OCI-LY1 (cell line): Measurements from ENCODE around the gene UNC13D.
"Not testable (repeated sequence)": the region's sequence is repeated elsewhere in the genome, so short reads cannot be mapped to it uniquely, and the experiment has no call there.

ENCODE experiments used
- H2AFZ ChIP-seq: fragments of 200-600 bp; sonication (generic), shearing (Covaris generic); 2 replicates; pipeline ENCODE4 v1.6.0; 2014; ENCODE audit warnings: antibody characterized with exemption, mild to moderate bottlenecking, low read length
- H3F3A ChIP-seq: fragments of 200-600 bp; sonication (generic), shearing (Covaris generic); 2 replicates; pipeline ENCODE4 v1.6.0; 2014; ENCODE audit warnings: mild to moderate bottlenecking, antibody characterized with exemption, low read length, moderate library complexity; ENCODE audit not compliant: insufficient read depth
- H3K27ac ChIP-seq: fragments of 200-600 bp; sonication (generic); 2 replicates; pipeline ENCODE4 v1.5.1; 2014; ENCODE audit warnings: low read length, mixed run types, mild to moderate bottlenecking, low read depth; ENCODE audit not compliant: poor library complexity, severe bottlenecking
- H3K27me3 ChIP-seq: fragments of 200-600 bp; sonication (generic); 2 replicates; pipeline ENCODE4 v1.6.0; 2014; ENCODE audit warnings: antibody characterized with exemption, mild to moderate bottlenecking, low read length, moderate library complexity; ENCODE audit not compliant: insufficient read depth
- H3K36me3 ChIP-seq: fragments of 200-600 bp; sonication (generic); 2 replicates; pipeline ENCODE4 v1.6.1; 2014; ENCODE audit warnings: mild to moderate bottlenecking, antibody characterized with exemption, low read length, moderate library complexity, mixed read lengths; ENCODE audit not compliant: insufficient read depth
- H3K4me1 ChIP-seq: fragments of 200-600 bp; sonication (generic); 2 replicates; pipeline ENCODE4 v1.5.1; 2014; ENCODE audit warnings: mild to moderate bottlenecking, low read length, moderate library complexity; ENCODE audit not compliant: insufficient read depth, severe bottlenecking
- H3K4me2 ChIP-seq: fragments of 200-600 bp; sonication (generic), shearing (Covaris generic); 2 replicates; pipeline ENCODE4 v1.6.1; 2014; ENCODE audit warnings: low read length
- H3K4me3 ChIP-seq: fragments of 200-600 bp; sonication (generic); 2 replicates; pipeline ENCODE4 v1.5.1; 2014; ENCODE audit warnings: low read length, low read depth, mild to moderate bottlenecking, mixed read lengths; ENCODE audit not compliant: poor library complexity, severe bottlenecking
- H3K79me2 ChIP-seq: fragments of 200-600 bp; shearing (Covaris generic); 2 replicates; pipeline ENCODE4 v1.6.1; 2016; ENCODE audit warnings: mixed run types, low read length, mixed read lengths; ENCODE audit not compliant: insufficient read depth
- H3K9ac ChIP-seq: fragments of 200-600 bp; sonication (generic), shearing (Covaris generic); 2 replicates; pipeline ENCODE4 v1.6.1; 2014; ENCODE audit warnings: mild to moderate bottlenecking, low read length, mixed read lengths
- H3K9me2 ChIP-seq: fragments of 200-600 bp; sonication (generic), shearing (Covaris generic); 2 replicates; pipeline ENCODE4 v1.6.1; 2014; ENCODE audit warnings: low read depth, mild to moderate bottlenecking, low read length, mixed read lengths
- H3K9me3 ChIP-seq: fragments of 200-600 bp; shearing (Covaris generic); 2 replicates; pipeline ENCODE4 v1.6.1; 2014; ENCODE audit warnings: low read length, mixed read lengths
- H4K20me1 ChIP-seq: fragments of 200-600 bp; sonication (generic), shearing (Covaris generic); 2 replicates; pipeline ENCODE4 v1.6.0; 2016; ENCODE audit warnings: mild to moderate bottlenecking, low read length; ENCODE audit not compliant: insufficient read depth
- EZH2 ChIP-seq: fragments of 200-600 bp; sonication (generic), shearing (Covaris generic); IDR thresholded peaks from 2 replicates; pipeline ENCODE4 v1.8.0; 2017; ENCODE audit warnings: borderline replicate concordance, mixed run types, mild to moderate bottlenecking, antibody characterized with exemption, low read length, moderate library complexity, mixed read lengths
- TF ChIP-seq, protein P1 (sequence below): fragments of 200-600 bp; sonication (generic), shearing (Covaris generic); IDR thresholded peaks from 2 replicates; pipeline ENCODE4 v1.5.1; 2017; ENCODE audit warnings: mild to moderate bottlenecking, antibody characterized with exemption, low read length, moderate library complexity, mixed read lengths

The UNC13D gene

DNA sequence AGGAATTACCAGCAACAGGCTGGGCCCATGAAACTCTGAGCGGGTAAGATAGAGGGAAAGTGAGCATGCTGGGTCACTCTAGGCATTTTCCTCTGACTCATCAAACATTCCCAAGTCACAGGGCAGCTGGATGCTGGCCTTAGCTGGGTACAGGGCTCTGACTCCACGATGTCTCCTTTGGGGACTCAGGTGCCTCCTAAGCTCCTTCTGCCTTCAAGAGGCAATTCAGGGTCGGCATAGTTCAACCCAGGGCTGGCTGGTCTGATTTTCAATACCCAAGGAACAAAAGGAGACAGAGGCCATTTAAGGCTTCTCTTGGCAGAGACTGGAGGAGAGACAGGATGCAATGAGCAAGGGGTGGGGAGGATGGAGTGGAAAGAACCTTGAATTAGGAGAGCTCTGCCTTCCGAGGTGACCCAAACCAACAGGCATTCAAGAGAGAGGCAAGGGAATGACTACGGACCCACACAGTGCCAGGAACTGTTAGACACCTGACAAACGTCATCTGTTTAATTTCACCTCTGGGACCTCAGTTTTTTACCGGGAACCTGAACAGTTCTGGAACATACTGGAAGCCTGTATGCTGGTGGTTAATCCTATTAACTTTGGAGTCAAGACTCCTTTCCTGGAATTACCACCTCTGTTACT lies 10.0 kb upstream of the UNC13D start:
- H3K27me3 ChIP-seq = no peaks in the 10 kb centered on the region
- peak overlapping the region; percentile 70 for H3K9ac ChIP-seq
- no peak overlapping the region for H2AFZ ChIP-seq
- no peak for TF ChIP-seq EZH2
- TF ChIP-seq, protein P1, sequence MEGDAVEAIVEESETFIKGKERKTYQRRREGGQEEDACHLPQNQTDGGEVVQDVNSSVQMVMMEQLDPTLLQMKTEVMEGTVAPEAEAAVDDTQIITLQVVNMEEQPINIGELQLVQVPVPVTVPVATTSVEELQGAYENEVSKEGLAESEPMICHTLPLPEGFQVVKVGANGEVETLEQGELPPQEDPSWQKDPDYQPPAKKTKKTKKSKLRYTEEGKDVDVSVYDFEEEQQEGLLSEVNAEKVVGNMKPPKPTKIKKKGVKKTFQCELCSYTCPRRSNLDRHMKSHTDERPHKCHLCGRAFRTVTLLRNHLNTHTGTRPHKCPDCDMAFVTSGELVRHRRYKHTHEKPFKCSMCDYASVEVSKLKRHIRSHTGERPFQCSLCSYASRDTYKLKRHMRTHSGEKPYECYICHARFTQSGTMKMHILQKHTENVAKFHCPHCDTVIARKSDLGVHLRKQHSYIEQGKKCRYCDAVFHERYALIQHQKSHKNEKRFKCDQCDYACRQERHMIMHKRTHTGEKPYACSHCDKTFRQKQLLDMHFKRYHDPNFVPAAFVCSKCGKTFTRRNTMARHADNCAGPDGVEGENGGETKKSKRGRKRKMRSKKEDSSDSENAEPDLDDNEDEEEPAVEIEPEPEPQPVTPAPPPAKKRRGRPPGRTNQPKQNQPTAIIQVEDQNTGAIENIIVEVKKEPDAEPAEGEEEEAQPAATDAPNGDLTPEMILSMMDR = no peak
- H3K4me2 ChIP-seq = peak overlapping the region; percentile 92
- H3K9me2 ChIP-seq = no peaks in the 10 kb centered on the region
- no peaks in the 10 kb centered on the region for H3K9me3 ChIP-seq
- H4K20me1 ChIP-seq = no peaks in the 10 kb centered on the region
- no peaks in the 10 kb centered on the region for H3K79me2 ChIP-seq
- peaks cover 20% of the 10 kb centered on the region; the same call in 1 of the 2 replicates for H3K36me3 ChIP-seq
- H3F3A ChIP-seq = no peaks in the 10 kb centered on the region
- peak overlapping the region; percentile 83 for H3K4me3 ChIP-seq
- H3K27ac ChIP-seq = no peak overlapping the region
- peaks cover 34% of the 10 kb centered on the region for H3K4me1 ChIP-seq

GRCh38 chr17:75853433-75853832 lies 9.2 kb upstream of the UNC13D start:
- Histone ChIP-seq H3K27ac (no peak overlapping the region), H3K4me2 (no peak overlapping the region), H3F3A (no peaks in the 10 kb centered on the region), H2AFZ (no peak overlapping the region), H3K36me3 (peaks cover 27% of the 10 kb centered on the region; the same call in 1 of the 2 replicates), H3K9me2 (no peaks in the 10 kb centered on the region), H3K4me1 (peaks cover 26% of the 10 kb centered on the region), H4K20me1 (no peaks in the 10 kb centered on the region), H3K9me3 (no peaks in the 10 kb centered on the region), H3K4me3 (no peak overlapping the region), H3K79me2 (no peaks in the 10 kb centered on the region), H3K9ac (no peak overlapping the region), H3K27me3 (no peaks in the 10 kb centered on the region)
- TF ChIP-seq EZH2 = no peak
- TF ChIP-seq, protein P1 = no peak

DNA sequence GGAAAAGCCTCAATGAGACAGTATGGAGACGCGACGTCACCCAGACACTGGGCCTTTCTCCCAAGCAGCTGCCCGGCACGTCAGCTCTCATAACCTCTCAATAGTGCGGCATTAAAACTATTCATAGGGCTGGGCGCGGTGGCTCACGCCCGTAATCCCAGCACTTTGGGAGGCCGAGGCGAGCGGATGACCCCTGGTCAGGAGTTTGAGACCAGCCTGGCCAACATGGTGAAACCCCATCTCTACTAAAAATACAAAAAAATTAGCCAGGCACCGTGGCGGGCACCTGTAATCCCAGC lies 7.4 kb upstream of the UNC13D start:
- not testable (repeated sequence) for H3K79me2 ChIP-seq, H3K9me3 ChIP-seq, H3K9me2 ChIP-seq, H3K4me2 ChIP-seq, H3F3A ChIP-seq, H4K20me1 ChIP-seq, H3K27me3 ChIP-seq, H3K27ac ChIP-seq, H2AFZ ChIP-seq, H3K4me3 ChIP-seq, H3K9ac ChIP-seq
- Histone ChIP-seq H3K36me3 (peaks cover 43% of the 10 kb centered on the region; the same call in 1 of the 2 replicates), H3K4me1 (peaks cover 15% of the 10 kb centered on the region)
